Stimulated activated naive CD4-positive, alpha-beta T cell (primary cell): Measurements from ENCODE around the gene ATXN3.
"Not testable (repeated sequence)": the region's sequence is repeated elsewhere in the genome, so short reads cannot be mapped to it uniquely, and the experiment has no call there.

ENCODE experiments used
- DNase-seq, 6 experiments: peaks; one replicate each; lab custom pipeline; 2025; lab: John Stamatoyannopoulos, UW

ATXN3 gene

DNA sequence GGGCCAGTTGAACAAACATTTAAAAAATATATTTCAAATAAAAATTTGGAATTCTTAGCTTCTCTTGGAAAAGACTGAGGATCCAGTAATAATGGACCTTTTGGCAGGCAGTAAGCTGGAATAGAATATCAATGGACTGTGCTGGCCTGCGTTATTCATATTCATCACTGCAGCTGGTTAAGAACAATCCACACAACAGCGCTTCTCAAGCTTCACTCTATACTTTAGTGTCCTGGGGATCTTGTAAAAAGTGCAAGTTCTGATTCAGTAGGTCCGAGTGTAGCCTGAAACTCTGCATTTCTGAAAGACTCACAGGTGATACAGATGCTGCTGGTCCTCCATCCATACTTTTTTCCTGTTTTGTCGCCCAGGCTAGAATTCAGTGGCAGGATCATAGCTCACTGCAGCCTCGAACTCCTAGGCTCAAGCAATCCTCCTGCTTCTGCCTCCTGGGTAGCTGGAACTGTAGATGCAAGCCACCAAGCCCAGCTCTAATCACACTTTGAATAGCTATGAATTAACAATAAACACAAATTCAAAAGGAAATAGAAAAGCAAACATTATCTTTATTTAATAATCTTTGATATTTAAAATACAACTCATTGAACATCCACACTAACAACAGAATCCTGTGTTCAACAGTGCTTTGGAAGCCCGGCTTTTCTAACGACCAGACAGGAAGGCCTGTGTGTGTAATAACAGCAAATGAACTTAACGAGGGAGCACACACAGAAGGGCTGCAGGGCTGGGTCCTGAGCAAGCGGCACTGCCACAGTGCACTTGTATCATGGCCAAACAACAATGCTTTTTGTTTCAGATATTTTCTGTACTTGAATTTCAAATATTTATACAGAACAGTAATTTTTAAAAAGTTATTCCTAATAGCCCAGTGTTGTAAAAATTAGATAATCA, 48.1 kb downstream of the ATXN3 start:
- no peak for DNase-seq

DNA sequence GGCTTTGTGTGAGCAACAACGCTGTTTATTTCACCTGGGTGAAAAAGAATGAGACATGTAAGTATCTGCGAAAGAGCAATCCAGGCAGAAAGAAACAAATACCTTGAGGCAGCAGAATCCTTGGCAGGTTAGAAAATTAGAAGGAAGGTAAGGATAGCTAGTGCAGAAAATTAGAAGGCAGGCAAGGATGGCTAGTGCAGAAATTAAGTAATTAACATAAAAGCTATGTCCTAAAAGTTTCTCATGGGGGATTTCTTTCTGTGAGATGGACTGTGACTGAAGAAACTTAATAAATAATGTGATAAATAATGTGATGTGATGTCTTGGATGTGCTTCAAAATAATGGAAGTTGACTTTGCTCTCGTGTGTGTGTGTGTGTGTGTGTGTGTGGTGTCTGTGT, 56.6 kb downstream of the ATXN3 start:
- no peak for DNase-seq

GRCh38 chr14:92049221-92049620, 57.2 kb downstream of the ATXN3 start:
- not testable (repeated sequence) for DNase-seq

DNA sequence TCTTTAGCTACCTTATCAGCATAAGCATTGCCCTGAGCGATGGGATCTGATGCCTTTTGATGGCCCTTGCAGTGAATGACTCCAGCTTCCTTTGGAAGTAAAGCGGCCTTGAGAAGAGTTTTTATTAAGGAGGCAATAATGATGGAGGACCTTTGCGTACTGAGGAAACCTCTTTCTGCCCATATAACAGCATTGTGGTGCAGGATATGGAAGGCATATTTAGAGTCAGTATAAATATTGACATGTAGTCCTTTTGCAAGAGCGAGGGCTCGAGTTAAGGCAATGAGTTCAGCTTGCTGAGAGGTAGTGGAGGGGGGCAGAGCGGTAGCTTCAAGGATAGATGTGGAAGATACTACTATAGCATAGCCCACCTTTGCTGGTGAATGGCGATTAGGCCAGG, 60.5 kb downstream of the ATXN3 start:
- DNase-seq = not testable (repeated sequence)

GRCh38 chr14:92041766-92042165, 64.6 kb downstream of the ATXN3 start:
- DNase-seq = not testable (repeated sequence)

DNA sequence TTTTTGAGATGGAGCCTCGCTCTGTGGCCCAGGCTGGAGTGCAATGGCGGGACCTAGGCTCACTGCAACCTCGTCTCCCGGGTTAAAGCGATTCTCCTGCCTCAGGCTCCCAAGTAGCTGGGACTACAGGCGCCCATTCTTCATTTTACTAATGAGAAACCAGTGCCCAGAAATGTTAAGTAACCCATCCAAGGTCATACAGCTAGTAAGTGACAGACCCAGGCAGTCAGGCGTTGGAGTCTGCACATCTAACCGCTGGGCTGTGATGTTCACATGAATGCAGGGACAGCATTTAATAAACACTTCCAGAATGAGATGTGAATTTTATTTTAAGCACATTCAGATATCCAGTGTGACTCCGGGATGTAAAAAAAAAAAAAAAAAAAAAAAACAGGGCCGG, 65.2 kb downstream of the ATXN3 start:
- DNase-seq = no peak

- no peak for DNase-seq
Observed at GRCh38 chr14:92040431-92041051, 65.8 kb downstream of the ATXN3 start.

GRCh38 chr14:92039719-92040430, 66.5 kb downstream of the ATXN3 start, which contains the start of gene TRIP11:
Gene TRIP11, minus strand, starts transcription at chr14:92040059. Its CDS starts 374 bp downstream, at chr14:92039685.
- peak; percentile 82 to 98 (median 89) for DNase-seq

DNA sequence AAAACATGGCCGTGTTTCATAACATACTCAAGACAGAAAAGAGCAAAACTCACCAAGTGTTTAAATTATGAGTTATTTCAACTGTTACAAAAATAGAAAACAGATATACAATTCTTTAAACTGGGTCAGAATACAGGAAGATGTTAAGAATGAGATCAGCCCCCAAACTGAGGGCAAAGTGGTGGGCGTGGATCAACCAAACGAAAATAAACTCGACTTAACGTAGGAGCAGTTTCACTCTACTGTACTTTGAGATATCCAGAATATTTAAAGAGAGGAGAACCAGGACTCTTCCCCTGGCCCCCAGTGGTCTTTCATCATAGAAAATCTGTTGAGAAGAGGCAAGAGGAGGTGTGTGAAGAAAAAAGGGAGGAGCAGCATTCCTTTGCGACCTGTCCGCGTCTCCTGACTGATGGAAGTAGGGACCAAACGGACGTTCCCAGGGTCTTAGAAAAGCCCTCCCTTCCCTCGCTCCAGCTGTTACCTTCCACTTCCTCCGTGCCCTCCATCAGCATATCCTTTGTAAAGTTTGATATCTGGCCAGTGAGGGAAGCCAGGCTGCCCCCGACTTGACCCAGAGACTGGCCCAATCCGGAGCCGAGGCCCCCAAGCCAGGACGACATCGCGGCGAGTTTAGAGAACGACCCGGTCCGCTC, 67.2 kb downstream of the ATXN3 start:
- peak in 2 of 6 experiments; percentile 37 to 46 for DNase-seq

- DNase-seq = no peak
Observed at GRCh38 chr14:92037989-92038388, 68.4 kb downstream of the ATXN3 start.

DNA sequence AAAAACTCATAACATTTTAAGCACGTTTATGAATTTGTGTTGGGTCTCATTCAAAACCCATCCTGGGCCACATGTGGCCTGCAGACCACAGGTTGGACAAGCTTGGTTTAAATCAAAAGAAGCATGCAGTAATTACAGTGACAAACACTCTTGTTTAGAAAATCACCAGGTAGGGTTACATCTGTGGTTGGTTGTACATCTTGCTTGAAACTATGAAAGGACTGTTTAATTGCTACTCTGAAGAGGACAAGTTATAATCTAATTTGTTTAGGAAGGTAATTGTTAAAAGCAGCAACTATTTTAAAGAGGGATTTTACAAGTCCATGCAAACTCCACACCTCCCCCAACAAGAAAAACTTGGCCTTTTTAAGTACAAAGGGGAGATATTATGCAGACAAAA, 70.5 kb downstream of the ATXN3 start:
- no peak for DNase-seq

GRCh38 chr14:92033906-92034687, 72.3 kb downstream of the ATXN3 start:
- no peak for DNase-seq

- no peak for DNase-seq
Observed at GRCh38 chr14:92033433-92033832, 72.9 kb downstream of the ATXN3 start.

GRCh38 chr14:92026548-92027190, 79.7 kb downstream of the ATXN3 start:
- no peak for DNase-seq

DNA sequence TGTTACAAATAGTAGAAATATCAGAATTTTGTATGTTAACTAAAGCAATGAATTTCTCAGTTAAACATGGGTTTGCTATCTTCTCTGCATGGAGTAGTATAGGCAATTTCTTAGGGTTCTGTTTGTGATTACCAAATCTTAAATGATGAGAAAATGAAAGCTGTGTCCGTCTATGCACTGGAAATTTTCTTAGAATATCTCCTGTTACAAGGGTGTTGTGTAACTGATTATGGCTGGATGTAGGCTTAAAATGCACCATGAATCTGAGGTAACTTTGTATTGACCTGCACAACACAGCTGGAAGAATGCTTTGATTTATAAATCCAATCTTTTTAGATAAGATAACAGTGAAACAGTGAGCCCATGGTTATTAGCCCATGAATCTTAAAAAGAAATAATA, 84.3 kb downstream of the ATXN3 start:
- no peak for DNase-seq

DNA sequence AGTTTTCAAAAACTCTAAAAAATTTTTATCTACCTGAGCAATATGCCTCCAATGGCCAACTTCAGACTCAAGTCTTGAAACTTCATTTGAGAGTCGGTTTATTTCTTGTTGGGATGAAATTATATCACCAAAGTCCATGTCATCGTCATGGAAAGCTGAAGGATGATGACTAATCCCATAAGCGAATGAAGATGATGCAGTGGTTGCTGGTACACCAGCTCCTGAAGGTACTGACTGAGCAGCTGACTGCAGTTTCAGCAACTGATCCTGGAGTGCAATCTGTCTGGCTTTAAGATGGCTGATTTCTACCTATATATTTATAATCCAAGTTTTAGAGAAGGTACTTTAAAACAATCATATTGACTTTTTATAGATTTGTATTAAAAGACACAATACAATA, 84.9 kb downstream of the ATXN3 start:
- no peak for DNase-seq

- no peak for DNase-seq
Observed at GRCh38 chr14:92014040-92014439, 92.3 kb downstream of the ATXN3 start.

DNA sequence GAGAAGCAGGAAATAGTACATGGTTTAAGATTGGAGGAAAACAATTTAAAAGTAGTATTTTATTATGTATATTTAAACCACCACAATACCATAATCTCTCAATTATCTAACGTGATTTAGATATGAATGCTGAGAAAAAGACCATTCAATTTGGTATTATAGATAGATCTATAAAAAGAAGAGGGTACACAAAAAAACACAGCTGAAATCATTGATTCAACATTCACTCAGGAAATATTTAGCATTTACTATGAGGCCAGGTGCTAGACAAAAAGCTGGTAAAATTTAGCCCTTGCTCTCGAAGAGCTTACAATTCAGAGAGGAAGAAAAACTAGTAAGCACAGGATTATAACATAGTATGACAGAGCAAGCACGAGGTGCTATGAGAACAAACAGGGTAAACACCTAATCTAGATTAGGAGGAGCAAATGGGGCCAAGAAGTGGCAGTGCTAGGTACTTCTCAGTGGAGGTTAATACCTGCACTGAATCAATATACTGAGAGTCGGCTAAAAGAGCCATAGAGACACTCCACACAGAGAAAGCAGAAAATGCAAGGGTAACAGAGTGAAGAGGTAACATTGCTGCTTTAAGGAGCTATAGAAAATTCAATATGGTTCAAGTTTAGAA, 94.1 kb downstream of the ATXN3 start:
- DNase-seq = no peak

DNA sequence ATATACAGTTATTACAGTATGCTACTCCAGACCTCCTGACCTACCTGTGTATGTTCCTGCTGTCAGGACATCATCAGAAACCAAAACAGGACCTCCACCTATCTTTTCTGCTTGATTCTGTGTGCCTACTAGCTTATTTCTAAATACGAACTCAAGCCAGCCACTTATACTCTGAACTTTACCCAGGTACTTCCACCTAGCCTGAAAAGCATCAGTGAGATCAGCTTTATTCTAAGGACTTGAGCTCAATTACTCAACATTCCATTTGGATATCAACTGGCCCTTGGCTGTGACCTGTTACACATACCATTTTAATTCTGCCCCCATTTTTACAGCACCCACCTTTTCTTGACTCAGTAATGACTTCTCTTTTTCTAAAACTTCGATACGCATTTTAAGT, 95.7 kb downstream of the ATXN3 start:
- no peak for DNase-seq

DNA sequence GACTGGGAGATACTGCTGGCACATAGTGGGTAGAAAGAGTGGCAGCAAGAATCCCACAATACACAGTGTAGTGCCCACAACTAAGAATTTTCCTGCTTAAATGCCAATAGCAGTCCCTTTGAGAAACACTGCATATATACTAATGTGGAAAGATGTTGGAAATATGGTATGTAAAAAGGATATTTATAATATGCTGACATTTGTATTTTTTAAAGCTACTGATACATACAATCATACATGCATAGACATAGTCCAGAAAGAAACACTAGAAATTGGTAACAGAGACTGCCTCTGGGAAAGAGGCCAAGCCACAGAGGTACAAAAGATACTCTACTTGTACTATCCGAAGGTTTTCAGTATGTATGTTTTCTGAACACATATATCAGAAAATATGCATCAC, 96.8 kb downstream of the ATXN3 start:
- no peak for DNase-seq
